HG03025 (cell line): Measurements from ENCODE around the gene DYNLT3.

Source experiments
- ATAC-seq: cut with Tn5 transposase; IDR thresholded peaks from one replicate; pipeline ENCODE4 v1.9.1; 2021; ENCODE audit warnings: mild to moderate bottlenecking, moderate library complexity; ENCODE audit not compliant: unreplicated experiment, low FRiP score

The DYNLT3 gene

GRCh38 chrX:37846141-37846540 lies 1.2 kb downstream of the DYNLT3 start:
- ATAC-seq, result no peak

- no peak for ATAC-seq
Observed at GRCh38 chrX:37844622-37845021, 2.7 kb downstream of the DYNLT3 start.

DNA sequence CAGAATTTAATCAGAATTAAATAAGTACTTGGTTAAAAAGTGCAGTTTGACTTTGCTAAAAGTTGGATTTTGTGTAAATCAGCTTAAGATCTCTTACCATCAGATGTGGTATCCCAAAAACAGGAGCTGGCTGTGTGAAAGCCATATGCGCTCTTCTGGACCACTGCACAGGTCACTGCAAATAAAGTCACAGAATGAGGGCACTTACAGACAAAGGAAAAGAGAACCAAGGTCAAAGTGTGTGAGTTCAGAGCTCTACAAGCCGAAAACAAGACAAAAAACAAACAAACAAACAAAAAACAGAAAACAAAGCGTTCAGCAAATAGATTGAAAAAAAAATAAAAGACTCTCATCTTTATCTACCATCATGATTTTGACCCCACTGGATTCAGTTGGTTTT lies 6.4 kb downstream of the DYNLT3 start:
- no peak for ATAC-seq

- no peak for ATAC-seq
Observed at GRCh38 chrX:37834937-37835336, 12.4 kb downstream of the DYNLT3 start.

- ATAC-seq, result no peak
Observed at GRCh38 chrX:37830371-37830770, 17.0 kb downstream of the DYNLT3 start.

DNA sequence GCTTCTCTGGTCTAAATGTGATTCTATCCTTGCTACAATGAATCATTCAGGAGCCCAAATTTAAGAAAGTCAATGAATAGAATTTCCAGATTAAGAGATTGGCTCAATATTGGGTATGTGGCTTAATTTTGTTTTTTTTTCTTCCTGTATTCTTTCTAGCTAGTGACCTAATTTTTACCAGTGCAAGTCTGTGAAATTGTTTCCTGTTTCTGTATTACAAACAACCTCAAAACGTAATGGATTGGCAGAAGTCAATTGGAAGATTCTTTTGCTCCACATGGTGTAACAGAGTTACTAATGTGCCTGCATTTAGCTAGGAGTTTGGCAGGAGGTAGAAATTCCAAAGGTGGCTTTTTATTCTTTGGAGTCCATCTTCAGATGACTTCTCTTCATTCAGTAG lies 17.6 kb downstream of the DYNLT3 start:
- no peak for ATAC-seq

DNA sequence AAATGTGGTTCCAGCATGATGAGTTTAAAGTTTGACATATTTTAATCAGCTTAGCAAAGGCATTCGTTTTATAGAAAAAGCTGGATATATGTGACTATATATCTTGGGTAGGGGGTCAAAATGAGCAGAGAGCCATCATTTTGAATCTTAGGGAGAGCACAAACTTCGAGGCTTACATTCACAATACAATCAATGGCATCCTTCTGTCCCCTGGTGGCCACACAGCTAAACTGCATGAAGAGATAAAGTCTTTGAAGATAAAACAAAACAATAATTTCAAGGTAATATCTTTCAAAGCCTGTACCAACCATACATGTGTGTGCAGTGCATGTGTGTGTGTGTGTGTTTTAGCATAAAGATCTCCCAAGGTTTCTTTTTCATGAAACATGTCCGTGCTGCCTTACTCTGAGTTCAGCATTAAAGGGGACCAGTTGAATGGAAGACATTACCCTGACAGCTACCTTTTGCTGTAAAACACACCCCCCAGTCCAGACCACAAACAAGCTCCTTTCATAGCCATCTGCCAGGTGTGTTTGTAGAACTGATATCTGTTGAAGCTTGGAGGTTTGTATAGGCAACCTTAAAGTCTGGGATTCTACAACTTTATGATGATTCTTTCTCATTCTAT lies 22.0 kb downstream of the DYNLT3 start:
- ATAC-seq, result no peak

- ATAC-seq, result no peak
Observed at GRCh38 chrX:37824491-37825214, 22.7 kb downstream of the DYNLT3 start.

- ATAC-seq, result no peak
Observed at GRCh38 chrX:37820646-37821045, 26.7 kb downstream of the DYNLT3 start.

GRCh38 chrX:37818031-37818430 lies 29.3 kb downstream of the DYNLT3 start:
- ATAC-seq, result peak; percentile 59

DNA sequence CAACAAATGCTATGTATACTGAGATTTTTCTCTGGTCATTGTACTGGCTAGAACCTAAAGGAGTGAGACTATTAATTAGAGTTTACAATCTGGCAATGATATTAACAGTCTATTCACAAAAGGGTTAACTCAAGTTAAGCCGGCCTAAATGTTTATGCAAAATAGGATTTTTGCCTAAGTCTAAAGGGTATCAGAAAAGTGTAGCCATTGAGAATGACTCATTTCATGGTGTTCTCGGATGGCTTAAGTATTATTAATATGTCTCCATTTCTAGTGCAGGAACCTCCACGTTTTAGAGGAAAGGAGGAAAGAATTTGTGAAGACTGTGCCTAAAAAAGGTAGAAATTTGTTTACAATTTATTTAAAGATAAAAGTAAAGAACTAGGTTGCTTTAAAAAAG lies 29.8 kb downstream of the DYNLT3 start:
- ATAC-seq, result peak; percentile 45

- ATAC-seq, result no peak
Observed at GRCh38 chrX:37817176-37817575, 30.2 kb downstream of the DYNLT3 start.

GRCh38 chrX:37816766-37817165 lies 30.6 kb downstream of the DYNLT3 start:
- no peak for ATAC-seq

DNA sequence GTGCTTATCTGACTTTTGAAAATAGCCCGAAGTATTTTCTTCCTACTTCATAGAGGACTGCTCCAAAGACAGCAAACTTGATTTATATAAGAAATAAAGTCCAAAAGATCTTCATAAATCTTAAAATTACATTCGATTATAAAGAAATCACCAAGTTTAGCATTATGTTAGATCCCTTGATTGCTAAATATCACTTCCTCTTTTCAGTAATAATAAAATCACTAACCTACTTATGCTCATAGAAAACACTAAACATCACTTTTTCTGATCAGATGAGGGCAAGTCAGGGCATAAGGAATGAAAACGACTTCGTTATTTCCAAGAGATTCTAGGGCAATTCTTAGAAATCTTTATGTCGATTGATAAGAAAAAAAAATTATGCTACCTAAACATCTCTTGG lies 32.0 kb downstream of the DYNLT3 start:
- ATAC-seq, result no peak

DNA sequence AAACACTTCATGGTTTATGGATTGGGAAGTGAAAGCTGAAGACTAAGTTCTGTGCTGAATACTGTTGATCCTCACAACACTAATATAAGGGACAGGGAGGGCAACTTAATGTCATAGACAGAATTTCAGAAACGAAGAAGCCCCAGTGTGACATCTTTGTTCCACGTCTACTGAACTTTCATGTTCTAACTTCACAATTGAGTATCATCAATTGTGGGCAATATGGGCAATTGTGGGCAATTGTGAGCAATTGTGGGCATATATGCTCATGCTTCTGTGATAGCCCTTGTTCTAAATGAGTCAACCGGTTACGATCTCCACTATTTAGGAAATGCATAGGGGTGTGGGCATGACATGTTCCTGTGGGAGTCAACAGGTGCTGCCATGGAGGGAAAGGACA lies 33.8 kb downstream of the DYNLT3 start:
- no peak for ATAC-seq

- ATAC-seq, result no peak
Observed at GRCh38 chrX:37812110-37812509, 35.3 kb downstream of the DYNLT3 start.

- no peak for ATAC-seq
Observed at GRCh38 chrX:37809970-37810369, 37.4 kb downstream of the DYNLT3 start.

- no peak for ATAC-seq
Observed at GRCh38 chrX:37803057-37803456, 44.3 kb downstream of the DYNLT3 start.

- ATAC-seq, result no peak
Observed at GRCh38 chrX:37802028-37802427, 45.3 kb downstream of the DYNLT3 start.

- no peak for ATAC-seq
Observed at GRCh38 chrX:37800717-37801116, 46.7 kb downstream of the DYNLT3 start.

DNA sequence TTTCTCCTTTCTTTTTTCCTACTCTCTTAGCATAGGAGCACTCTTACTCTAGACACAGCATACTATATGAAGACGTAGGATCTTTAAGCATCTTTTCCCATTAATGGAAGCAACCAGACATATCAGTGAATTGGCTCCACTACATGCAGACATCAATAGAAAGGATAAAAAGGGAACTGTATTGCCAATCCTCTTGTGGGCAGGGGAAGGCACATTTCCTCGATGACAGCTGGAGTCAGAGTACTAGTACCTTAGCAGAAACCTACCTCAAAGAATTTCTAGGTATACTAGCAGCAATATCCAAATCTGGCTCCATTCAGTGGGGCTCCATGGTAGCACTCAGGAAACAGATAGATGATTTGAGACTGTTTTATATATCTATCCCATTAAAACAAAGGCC lies 47.4 kb downstream of the DYNLT3 start:
- ATAC-seq, result no peak

DNA sequence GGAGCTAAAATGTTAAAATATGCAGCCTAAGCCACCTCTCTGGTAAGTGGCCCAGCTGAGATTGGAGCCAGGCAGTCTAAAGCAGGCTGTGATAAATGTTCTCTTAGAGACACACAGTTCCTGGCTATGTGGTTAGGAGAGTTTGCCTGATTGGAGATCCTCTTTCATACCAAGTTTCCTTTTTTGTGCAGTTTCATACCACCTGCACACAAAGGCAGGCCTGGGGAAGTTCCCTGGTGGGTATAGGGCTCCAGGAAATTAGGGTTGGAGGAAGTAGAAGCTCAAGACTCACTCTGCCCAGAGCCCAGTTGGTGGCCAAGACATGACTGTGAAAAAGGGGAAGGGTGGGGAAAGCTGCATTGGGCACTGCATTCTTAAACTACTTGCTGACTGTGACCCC lies 50.6 kb downstream of the DYNLT3 start:
- ATAC-seq, result peak; percentile 63
